GM23338 (cell line): ENCODE measurements around the gene OR2T11. TPM values are rescaled to one million over a fixed set of nuclear protein-coding genes. Genes with fewer than 3 reads are reported as not detected.

Experiments used
- ATAC-seq: fragments of 200-7000 bp; cut with Tn5 transposase; 3 replicates; pipeline ENCODE4 v1.9.1; 2020
- DNase-seq: peaks from one replicate; pipeline ENCODE4 v3.0.0-alpha.2; 2015; ENCODE audit warnings: low spot score
- H2AFZ ChIP-seq: fragments of 200-600 bp; sonication (generic); 2 replicates; pipeline ENCODE4 v1.8.0; 2016; ENCODE audit warnings: antibody characterized with exemption, mild to moderate bottlenecking, moderate library complexity
- H3F3A ChIP-seq: fragments of 200-600 bp; sonication (generic); replicated peaks from 2 replicates; pipeline ENCODE4 v1.8.0; 2017; ENCODE audit warnings: antibody characterized with exemption, mixed run types, low read depth
- H3K27ac ChIP-seq: fragments of 200-600 bp; sonication (generic); 2 replicates; pipeline ENCODE4 v1.6.1; 2016; ENCODE audit warnings: low read depth
- H3K27me3 ChIP-seq: fragments of 200-600 bp; sonication (generic); 2 replicates; pipeline ENCODE4 v1.8.0; 2016; ENCODE audit warnings: mild to moderate bottlenecking, mixed run types, moderate library complexity; ENCODE audit not compliant: insufficient read depth
- H3K36me3 ChIP-seq: fragments of 200-600 bp; sonication (generic); 2 replicates; pipeline ENCODE4 v1.8.0; 2016; ENCODE audit warnings: mild to moderate bottlenecking; ENCODE audit not compliant: insufficient read depth
- H3K4me1 ChIP-seq: fragments of 200-600 bp; sonication (generic); 2 replicates; pipeline ENCODE4 v1.8.0; 2016; ENCODE audit warnings: mild to moderate bottlenecking, moderate library complexity; ENCODE audit not compliant: insufficient read depth
- H3K4me2 ChIP-seq: fragments of 200-600 bp; sonication (generic); 2 replicates; pipeline ENCODE4 v1.7.1; 2017; ENCODE audit warnings: mixed run types
- H3K4me3 ChIP-seq: fragments of 200-600 bp; sonication (generic); 2 replicates; pipeline ENCODE4 v1.6.1; 2016; ENCODE audit warnings: mixed run types
- H3K79me2 ChIP-seq: fragments of 200-600 bp; sonication (generic); replicated peaks from 2 replicates; pipeline ENCODE4 v1.8.0; 2017; ENCODE audit warnings: mild to moderate bottlenecking; ENCODE audit not compliant: insufficient read depth
- H3K9me2 ChIP-seq: fragments of 200-600 bp; sonication (generic); 2 replicates; pipeline ENCODE4 v1.8.0; 2017; ENCODE audit not compliant: insufficient read depth
- H4K20me1 ChIP-seq: fragments of 200-600 bp; sonication (generic); replicated peaks from 2 replicates; pipeline ENCODE4 v1.8.0; 2017; ENCODE audit warnings: mild to moderate bottlenecking; ENCODE audit not compliant: insufficient read depth
- H3K27ac Mint-ChIP-seq: 2 replicates; pipeline ENCODE4 v1.8.0; 2020; ENCODE audit warnings: inconsistent platforms, mild to moderate bottlenecking, moderate library complexity, mixed read lengths
- H3K27me3 Mint-ChIP-seq: 3 replicates; pipeline ENCODE4 v1.8.0; 2022; ENCODE audit warnings: low read depth, mild to moderate bottlenecking, moderate library complexity, mixed read lengths, inconsistent platforms; ENCODE audit not compliant: insufficient read depth, poor library complexity
- H3K36me3 Mint-ChIP-seq: 3 replicates; pipeline ENCODE4 v1.8.0; 2021; ENCODE audit warnings: low read depth, mild to moderate bottlenecking, inconsistent platforms, moderate library complexity, mixed read lengths
- H3K4me1 Mint-ChIP-seq: 3 replicates; pipeline ENCODE4 v1.8.0; 2020; ENCODE audit warnings: mild to moderate bottlenecking, inconsistent platforms, mixed read lengths
- H3K4me3 Mint-ChIP-seq: 3 replicates; pipeline ENCODE4 v1.8.0; 2021; ENCODE audit warnings: moderate library complexity, mild to moderate bottlenecking, inconsistent platforms, mixed read lengths
- H3K9me3 Mint-ChIP-seq: 3 replicates; pipeline ENCODE4 v1.8.0; 2020; ENCODE audit warnings: moderate library complexity, mild to moderate bottlenecking, inconsistent platforms, mixed read lengths
- NANOG ChIP-seq: IDR thresholded peaks from 2 replicates; pipeline ENCODE4 v1.6.1; 2016; ENCODE audit warnings: antibody characterized with exemption, borderline replicate concordance
- POLR2AphosphoS5 ChIP-seq: IDR thresholded peaks from 2 replicates; pipeline ENCODE4 v1.6.1; 2016; ENCODE audit warnings: antibody characterized with exemption, low read depth
- ZNF114 ChIP-seq: fragments of 250-450 bp; sonication (Bioruptor Pico); IDR thresholded peaks from 2 replicates; pipeline ENCODE4 v1.5.0; 2020; ENCODE audit warnings: mild to moderate bottlenecking, moderate library complexity
- ZNF331 ChIP-seq: fragments of 250-450 bp; sonication (Bioruptor Pico); IDR thresholded peaks from 2 replicates; pipeline ENCODE4 v1.5.0; 2020; ENCODE audit warnings: low read depth, mild to moderate bottlenecking, moderate library complexity
- polyA plus RNA-seq: library from polyadenylated mRNA; unstranded; fragments of >200 nt; fragmentation: Nextera tagmentation; extraction: Ambion mirVana; gene quantifications from 2 replicates; pipeline ENCODE4 v1.2.1, GENCODE V29; 2016
- total RNA-seq: library from RNA; depleted of rRNA; stranded (reverse); fragments of >200 nt; shearing (Covaris generic); gene quantifications from 2 replicates; pipeline ENCODE4 v1.2.3, GENCODE V29; 2014
- TF ChIP-seq, protein P1 (sequence below): fragments of 250-450 bp; sonication (Bioruptor Pico); IDR thresholded peaks from 2 replicates; pipeline ENCODE4 v1.5.0; 2020; ENCODE audit warnings: mild to moderate bottlenecking, moderate library complexity
- TF ChIP-seq, protein P2 (sequence below): IDR thresholded peaks from one replicate; pipeline ENCODE4 v1.6.1; 2018; ENCODE audit warnings: antibody characterized with exemption; ENCODE audit not compliant: unreplicated experiment

OR2T11 gene
- total and polyA plus RNA-seq, 2 experiments from 2014 or later: not detected

DNA sequence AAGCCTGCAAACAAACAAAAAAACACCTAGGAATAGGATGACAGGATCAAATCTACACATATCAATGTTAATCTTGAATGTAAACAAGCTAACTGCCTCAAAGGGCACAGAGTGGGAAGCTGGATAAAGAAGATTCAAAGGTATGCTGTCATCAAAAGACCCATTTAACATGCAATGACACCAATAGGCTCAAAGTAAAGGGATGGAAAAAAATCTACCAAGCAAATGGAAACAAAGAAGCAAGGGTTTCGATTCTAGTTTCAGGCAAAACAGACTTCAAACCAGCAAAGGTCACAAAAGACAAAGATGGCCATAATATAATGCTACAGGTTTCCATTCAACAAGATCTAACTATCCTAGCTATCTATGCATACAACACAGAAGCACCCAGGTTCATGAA is 21.1 kb downstream of the OR2T11 start (continued):
- TF ChIP-seq, protein P1, sequence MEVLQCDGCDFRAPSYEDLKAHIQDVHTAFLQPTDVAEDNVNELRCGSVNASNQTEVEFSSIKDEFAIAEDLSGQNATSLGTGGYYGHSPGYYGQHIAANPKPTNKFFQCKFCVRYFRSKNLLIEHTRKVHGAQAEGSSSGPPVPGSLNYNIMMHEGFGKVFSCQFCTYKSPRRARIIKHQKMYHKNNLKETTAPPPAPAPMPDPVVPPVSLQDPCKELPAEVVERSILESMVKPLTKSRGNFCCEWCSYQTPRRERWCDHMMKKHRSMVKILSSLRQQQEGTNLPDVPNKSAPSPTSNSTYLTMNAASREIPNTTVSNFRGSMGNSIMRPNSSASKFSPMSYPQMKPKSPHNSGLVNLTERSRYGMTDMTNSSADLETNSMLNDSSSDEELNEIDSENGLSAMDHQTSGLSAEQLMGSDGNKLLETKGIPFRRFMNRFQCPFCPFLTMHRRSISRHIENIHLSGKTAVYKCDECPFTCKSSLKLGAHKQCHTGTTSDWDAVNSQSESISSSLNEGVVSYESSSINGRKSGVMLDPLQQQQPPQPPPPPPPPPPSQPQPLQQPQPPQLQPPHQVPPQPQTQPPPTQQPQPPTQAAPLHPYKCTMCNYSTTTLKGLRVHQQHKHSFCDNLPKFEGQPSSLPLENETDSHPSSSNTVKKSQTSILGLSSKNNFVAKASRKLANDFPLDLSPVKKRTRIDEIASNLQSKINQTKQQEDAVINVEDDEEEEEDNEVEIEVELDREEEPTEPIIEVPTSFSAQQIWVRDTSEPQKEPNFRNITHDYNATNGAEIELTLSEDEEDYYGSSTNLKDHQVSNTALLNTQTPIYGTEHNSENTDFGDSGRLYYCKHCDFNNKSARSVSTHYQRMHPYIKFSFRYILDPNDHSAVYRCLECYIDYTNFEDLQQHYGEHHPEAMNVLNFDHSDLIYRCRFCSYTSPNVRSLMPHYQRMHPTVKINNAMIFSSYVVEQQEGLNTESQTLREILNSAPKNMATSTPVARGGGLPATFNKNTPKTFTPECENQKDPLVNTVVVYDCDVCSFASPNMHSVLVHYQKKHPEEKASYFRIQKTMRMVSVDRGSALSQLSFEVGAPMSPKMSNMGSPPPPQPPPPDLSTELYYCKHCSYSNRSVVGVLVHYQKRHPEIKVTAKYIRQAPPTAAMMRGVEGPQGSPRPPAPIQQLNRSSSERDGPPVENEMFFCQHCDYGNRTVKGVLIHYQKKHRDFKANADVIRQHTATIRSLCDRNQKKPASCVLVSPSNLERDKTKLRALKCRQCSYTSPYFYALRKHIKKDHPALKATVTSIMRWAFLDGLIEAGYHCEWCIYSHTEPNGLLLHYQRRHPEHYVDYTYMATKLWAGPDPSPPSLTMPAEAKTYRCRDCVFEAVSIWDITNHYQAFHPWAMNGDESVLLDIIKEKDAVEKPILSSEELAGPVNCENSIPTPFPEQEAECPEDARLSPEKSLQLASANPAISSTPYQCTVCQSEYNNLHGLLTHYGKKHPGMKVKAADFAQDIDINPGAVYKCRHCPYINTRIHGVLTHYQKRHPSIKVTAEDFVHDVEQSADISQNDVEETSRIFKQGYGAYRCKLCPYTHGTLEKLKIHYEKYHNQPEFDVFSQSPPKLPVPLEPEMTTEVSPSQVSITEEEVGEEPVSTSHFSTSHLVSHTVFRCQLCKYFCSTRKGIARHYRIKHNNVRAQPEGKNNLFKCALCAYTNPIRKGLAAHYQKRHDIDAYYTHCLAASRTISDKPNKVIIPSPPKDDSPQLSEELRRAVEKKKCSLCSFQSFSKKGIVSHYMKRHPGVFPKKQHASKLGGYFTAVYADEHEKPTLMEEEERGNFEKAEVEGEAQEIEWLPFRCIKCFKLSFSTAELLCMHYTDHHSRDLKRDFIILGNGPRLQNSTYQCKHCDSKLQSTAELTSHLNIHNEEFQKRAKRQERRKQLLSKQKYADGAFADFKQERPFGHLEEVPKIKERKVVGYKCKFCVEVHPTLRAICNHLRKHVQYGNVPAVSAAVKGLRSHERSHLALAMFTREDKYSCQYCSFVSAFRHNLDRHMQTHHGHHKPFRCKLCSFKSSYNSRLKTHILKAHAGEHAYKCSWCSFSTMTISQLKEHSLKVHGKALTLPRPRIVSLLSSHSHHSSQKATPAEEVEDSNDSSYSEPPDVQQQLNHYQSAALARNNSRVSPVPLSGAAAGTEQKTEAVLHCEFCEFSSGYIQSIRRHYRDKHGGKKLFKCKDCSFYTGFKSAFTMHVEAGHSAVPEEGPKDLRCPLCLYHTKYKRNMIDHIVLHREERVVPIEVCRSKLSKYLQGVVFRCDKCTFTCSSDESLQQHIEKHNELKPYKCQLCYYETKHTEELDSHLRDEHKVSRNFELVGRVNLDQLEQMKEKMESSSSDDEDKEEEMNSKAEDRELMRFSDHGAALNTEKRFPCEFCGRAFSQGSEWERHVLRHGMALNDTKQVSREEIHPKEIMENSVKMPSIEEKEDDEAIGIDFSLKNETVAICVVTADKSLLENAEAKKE (CRISPR knock-in tag): no peak
- no peak for TF ChIP-seq POLR2AphosphoS5
- no peak for TF ChIP-seq ZNF114

DNA sequence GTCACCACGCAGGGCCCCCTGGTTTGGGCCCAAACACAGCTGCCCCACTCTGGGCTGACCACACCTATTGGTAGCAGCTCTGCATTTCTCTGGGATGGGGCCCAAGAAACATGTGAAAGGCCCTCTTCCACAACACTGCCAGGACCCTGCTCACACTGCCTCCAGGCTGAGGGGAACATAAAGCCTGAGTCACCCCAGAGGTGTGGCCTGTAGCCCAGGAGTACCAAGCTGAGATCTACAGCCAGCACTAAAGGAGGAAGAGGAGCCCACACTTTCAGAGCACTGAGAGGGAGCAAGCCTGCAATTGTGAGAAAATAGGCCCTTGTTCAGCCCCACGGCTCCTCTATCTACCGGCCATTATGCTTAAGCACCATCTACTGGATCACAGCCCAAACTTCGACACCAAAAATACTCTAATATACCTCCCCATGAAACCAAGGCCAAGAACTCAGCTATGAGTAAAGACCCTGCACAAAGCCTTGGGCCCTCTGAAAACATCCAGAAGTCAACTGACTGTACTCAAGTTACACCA is 22.9 kb downstream of the OR2T11 start:
- Histone ChIP-seq H2AFZ (no peak overlapping the region), H3K9me2 (no peaks in the 10 kb centered on the region), H3K27ac (no peak overlapping the region), H3K79me2 (no peaks in the 10 kb centered on the region), H3F3A (no peaks in the 10 kb centered on the region), H4K20me1 (no peaks in the 10 kb centered on the region), H3K27me3 (no peaks in the 10 kb centered on the region), H3K4me3 (no peak overlapping the region), H3K4me2 (no peak overlapping the region), H3K36me3 (0 out of 2 replicates have a peak, but pooled peaks cover 4% of the 10 kb centered on the region), H3K4me1 (no peaks in the 10 kb centered on the region)
- Mint-ChIP-seq H3K4me3 (no peak overlapping the region), H3K36me3 (peaks cover 21% of the 10 kb centered on the region), H3K9me3 (peaks cover 88% of the 10 kb centered on the region), H3K27me3 (no peaks in the 10 kb centered on the region), H3K4me1 (no peaks in the 10 kb centered on the region), H3K27ac (no peak overlapping the region)
- DNase-seq: no peak
- TF ChIP-seq NANOG (no peak), ZNF331 (CRISPR knock-in tag) (no peak)
- TF ChIP-seq, protein P1 (CRISPR knock-in tag): no peak
- TF ChIP-seq, protein P2, sequence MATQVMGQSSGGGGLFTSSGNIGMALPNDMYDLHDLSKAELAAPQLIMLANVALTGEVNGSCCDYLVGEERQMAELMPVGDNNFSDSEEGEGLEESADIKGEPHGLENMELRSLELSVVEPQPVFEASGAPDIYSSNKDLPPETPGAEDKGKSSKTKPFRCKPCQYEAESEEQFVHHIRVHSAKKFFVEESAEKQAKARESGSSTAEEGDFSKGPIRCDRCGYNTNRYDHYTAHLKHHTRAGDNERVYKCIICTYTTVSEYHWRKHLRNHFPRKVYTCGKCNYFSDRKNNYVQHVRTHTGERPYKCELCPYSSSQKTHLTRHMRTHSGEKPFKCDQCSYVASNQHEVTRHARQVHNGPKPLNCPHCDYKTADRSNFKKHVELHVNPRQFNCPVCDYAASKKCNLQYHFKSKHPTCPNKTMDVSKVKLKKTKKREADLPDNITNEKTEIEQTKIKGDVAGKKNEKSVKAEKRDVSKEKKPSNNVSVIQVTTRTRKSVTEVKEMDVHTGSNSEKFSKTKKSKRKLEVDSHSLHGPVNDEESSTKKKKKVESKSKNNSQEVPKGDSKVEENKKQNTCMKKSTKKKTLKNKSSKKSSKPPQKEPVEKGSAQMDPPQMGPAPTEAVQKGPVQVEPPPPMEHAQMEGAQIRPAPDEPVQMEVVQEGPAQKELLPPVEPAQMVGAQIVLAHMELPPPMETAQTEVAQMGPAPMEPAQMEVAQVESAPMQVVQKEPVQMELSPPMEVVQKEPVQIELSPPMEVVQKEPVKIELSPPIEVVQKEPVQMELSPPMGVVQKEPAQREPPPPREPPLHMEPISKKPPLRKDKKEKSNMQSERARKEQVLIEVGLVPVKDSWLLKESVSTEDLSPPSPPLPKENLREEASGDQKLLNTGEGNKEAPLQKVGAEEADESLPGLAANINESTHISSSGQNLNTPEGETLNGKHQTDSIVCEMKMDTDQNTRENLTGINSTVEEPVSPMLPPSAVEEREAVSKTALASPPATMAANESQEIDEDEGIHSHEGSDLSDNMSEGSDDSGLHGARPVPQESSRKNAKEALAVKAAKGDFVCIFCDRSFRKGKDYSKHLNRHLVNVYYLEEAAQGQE: no peak
- ATAC-seq: no peak
